Mammary epithelial cell (primary cell): ENCODE measurements around the gene LRRC32.

Source experiments
- CTCF ChIP-seq, 2 donors: IDR thresholded peaks in 1 of 2; conservative IDR thresholded peaks in 1 of 2; 2 replicates each; pipeline ENCODE4 v1.5.1; 2011 to 2012; ENCODE audit warnings: inconsistent platforms in 2 of 2, low read length in 2 of 2, mild to moderate bottlenecking in 2 of 2, control low read depth in 1 of 2, low read depth in 1 of 2; ENCODE audit not compliant: insufficient read depth in 1 of 2; ENCODE audit errors: extremely low read depth in 1 of 2
- EZH2 ChIP-seq: IDR thresholded peaks from 2 replicates; pipeline ENCODE4 v1.6.1; 2012; ENCODE audit warnings: low read length, inconsistent platforms, borderline replicate concordance

GRCh38 chr11:76654980-76655379, 15.6 kb downstream of the LRRC32 start:
- TF ChIP-seq EZH2 (no peak), CTCF (conservative IDR thresholded peaks at IDR 0.05 in 1 of 2, IDR thresholded peaks at IDR 0.05 in 1 of 2; ENCODE audit: extremely low read depth in 1 of 2, insufficient read depth in 1 of 2, low read depth in 1 of 2, low read length in 2 of 2) (no peak)
